GM23338 (cell line): ENCODE measurements around the gene TIRAP.

ENCODE experiments used
- CREB1 ChIP-seq: fragments of 250-450 bp; sonication (Bioruptor Pico); IDR thresholded peaks from 2 replicates; pipeline ENCODE4 v1.5.0; 2020; ENCODE audit warnings: low read depth, mild to moderate bottlenecking, moderate library complexity
- CTCF ChIP-seq, 2 experiments: fragments of 200-600 bp in 1 of 2; sonication (generic) in 1 of 2; conservative IDR thresholded peaks; 2 replicates each; pipeline versions ENCODE4 v1.5.1 to v1.6.1; 2016 to 2017; ENCODE audit warnings: antibody characterized with exemption in 2 of 2, low read depth in 2 of 2, mild to moderate bottlenecking in 2 of 2, moderate library complexity in 1 of 2
- EZH2 ChIP-seq: fragments of 200-600 bp; sonication (generic); IDR thresholded peaks from one replicate; pipeline ENCODE4 v1.8.0; 2017; ENCODE audit warnings: antibody characterized with exemption, mild to moderate bottlenecking, low read depth; ENCODE audit not compliant: unreplicated experiment
- EZH2phosphoT487 ChIP-seq: fragments of 200-600 bp; sonication (generic); IDR thresholded peaks from one replicate; pipeline ENCODE4 v1.8.1; 2018; ENCODE audit warnings: antibody characterized with exemption; ENCODE audit not compliant: unreplicated experiment
- JUNB ChIP-seq: IDR thresholded peaks from one replicate; pipeline ENCODE4 v1.6.1; 2016; ENCODE audit warnings: antibody characterized with exemption; ENCODE audit not compliant: unreplicated experiment
- NANOG ChIP-seq: IDR thresholded peaks from 2 replicates; pipeline ENCODE4 v1.6.1; 2016; ENCODE audit warnings: antibody characterized with exemption, borderline replicate concordance
- POLR2AphosphoS5 ChIP-seq: IDR thresholded peaks from 2 replicates; pipeline ENCODE4 v1.6.1; 2016; ENCODE audit warnings: antibody characterized with exemption, low read depth
- ZNF114 ChIP-seq: fragments of 250-450 bp; sonication (Bioruptor Pico); IDR thresholded peaks from 2 replicates; pipeline ENCODE4 v1.5.0; 2020; ENCODE audit warnings: mild to moderate bottlenecking, moderate library complexity
- ZNF331 ChIP-seq: fragments of 250-450 bp; sonication (Bioruptor Pico); IDR thresholded peaks from 2 replicates; pipeline ENCODE4 v1.5.0; 2020; ENCODE audit warnings: low read depth, mild to moderate bottlenecking, moderate library complexity
- ZNF462 ChIP-seq: fragments of 250-450 bp; sonication (Bioruptor Pico); IDR thresholded peaks from 2 replicates; pipeline ENCODE4 v1.5.0; 2020; ENCODE audit warnings: mild to moderate bottlenecking, moderate library complexity
- TF ChIP-seq, protein P1 (sequence below): IDR thresholded peaks from one replicate; pipeline ENCODE4 v1.6.1; 2018; ENCODE audit warnings: antibody characterized with exemption; ENCODE audit not compliant: unreplicated experiment
- TF ChIP-seq, protein P2 (sequence below): IDR thresholded peaks from 2 replicates; pipeline ENCODE4 v1.6.1; 2016; ENCODE audit warnings: antibody characterized with exemption

DNA sequence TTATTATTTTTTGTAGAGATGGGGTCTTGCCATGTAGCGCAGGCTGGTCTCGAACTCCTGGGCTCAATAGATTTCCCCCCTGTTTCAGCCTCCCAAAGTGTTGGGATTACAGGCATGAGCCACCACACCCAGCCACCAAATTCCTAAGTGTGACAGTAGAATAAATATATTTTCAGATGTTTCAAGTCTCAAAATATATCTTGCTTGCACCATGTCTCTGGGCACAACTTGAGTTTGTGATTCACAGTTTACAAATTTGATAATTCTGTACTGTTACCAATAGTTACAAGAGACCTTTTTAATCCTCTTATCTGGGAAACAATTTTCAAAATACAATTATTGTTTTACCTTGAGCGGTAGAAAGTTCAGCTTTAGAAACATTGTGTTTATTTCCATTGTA lies 40.1 kb downstream of the TIRAP start:
- TF ChIP-seq CTCF (conservative IDR thresholded peaks at IDR 0.05; ENCODE audit: low read depth in 2 of 2) (no peak), ZNF331 (CRISPR knock-in tag) (no peak), EZH2 (no peak), ZNF114 (CRISPR knock-in tag) (no peak), POLR2AphosphoS5 (no peak), ZNF462 (CRISPR knock-in tag) (no peak), JUNB (no peak), CREB1 (no peak), EZH2phosphoT487 (no peak), NANOG (no peak)
- TF ChIP-seq, protein P1, sequence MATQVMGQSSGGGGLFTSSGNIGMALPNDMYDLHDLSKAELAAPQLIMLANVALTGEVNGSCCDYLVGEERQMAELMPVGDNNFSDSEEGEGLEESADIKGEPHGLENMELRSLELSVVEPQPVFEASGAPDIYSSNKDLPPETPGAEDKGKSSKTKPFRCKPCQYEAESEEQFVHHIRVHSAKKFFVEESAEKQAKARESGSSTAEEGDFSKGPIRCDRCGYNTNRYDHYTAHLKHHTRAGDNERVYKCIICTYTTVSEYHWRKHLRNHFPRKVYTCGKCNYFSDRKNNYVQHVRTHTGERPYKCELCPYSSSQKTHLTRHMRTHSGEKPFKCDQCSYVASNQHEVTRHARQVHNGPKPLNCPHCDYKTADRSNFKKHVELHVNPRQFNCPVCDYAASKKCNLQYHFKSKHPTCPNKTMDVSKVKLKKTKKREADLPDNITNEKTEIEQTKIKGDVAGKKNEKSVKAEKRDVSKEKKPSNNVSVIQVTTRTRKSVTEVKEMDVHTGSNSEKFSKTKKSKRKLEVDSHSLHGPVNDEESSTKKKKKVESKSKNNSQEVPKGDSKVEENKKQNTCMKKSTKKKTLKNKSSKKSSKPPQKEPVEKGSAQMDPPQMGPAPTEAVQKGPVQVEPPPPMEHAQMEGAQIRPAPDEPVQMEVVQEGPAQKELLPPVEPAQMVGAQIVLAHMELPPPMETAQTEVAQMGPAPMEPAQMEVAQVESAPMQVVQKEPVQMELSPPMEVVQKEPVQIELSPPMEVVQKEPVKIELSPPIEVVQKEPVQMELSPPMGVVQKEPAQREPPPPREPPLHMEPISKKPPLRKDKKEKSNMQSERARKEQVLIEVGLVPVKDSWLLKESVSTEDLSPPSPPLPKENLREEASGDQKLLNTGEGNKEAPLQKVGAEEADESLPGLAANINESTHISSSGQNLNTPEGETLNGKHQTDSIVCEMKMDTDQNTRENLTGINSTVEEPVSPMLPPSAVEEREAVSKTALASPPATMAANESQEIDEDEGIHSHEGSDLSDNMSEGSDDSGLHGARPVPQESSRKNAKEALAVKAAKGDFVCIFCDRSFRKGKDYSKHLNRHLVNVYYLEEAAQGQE: no peak
- TF ChIP-seq, protein P2, sequence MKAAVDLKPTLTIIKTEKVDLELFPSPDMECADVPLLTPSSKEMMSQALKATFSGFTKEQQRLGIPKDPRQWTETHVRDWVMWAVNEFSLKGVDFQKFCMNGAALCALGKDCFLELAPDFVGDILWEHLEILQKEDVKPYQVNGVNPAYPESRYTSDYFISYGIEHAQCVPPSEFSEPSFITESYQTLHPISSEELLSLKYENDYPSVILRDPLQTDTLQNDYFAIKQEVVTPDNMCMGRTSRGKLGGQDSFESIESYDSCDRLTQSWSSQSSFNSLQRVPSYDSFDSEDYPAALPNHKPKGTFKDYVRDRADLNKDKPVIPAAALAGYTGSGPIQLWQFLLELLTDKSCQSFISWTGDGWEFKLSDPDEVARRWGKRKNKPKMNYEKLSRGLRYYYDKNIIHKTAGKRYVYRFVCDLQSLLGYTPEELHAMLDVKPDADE: no peak
